NT2/D1 (cell line): ENCODE data around the gene CREBZF.
A peak's percentile ranks its signal among the peaks of the same experiment; 100 is the strongest.

Experiments
- DNase-seq: peaks from one replicate; pipeline ENCODE4 v3.0.0-alpha.2; 2011; ENCODE audit warnings: low read depth, low spot score
- H3K27me3 ChIP-seq: 2 replicates; pipeline ENCODE4 v1.6.0; 2011; ENCODE audit warnings: mild to moderate bottlenecking; ENCODE audit not compliant: insufficient read length, insufficient read depth
- H3K36me3 ChIP-seq: 2 replicates; pipeline ENCODE4 v1.6.1; 2011; ENCODE audit warnings: mild to moderate bottlenecking, low read length, mixed read lengths; ENCODE audit not compliant: insufficient read depth, insufficient read length
- H3K4me1 ChIP-seq: 2 replicates; pipeline ENCODE4 v1.5.1; 2011; ENCODE audit not compliant: insufficient read depth, insufficient read length
- H3K4me3 ChIP-seq: 2 replicates; pipeline ENCODE4 v1.5.1; 2011; ENCODE audit warnings: low read depth; ENCODE audit not compliant: insufficient read length
- H3K9ac ChIP-seq: 2 replicates; pipeline ENCODE4 v1.6.0; 2011; ENCODE audit warnings: low read depth; ENCODE audit not compliant: insufficient read length
- H3K9me3 ChIP-seq: 2 replicates; pipeline ENCODE4 v1.5.1; 2011; ENCODE audit warnings: mild to moderate bottlenecking, low read length; ENCODE audit not compliant: insufficient read depth
- SUZ12 ChIP-seq: IDR thresholded peaks from 2 replicates; pipeline ENCODE4 v1.6.1; 2011; ENCODE audit not compliant: insufficient read length, insufficient read depth; ENCODE audit errors: extremely low read depth
- YY1 ChIP-seq: IDR thresholded peaks from 2 replicates; pipeline ENCODE4 v1.6.1; 2011; ENCODE audit not compliant: insufficient read length, insufficient read depth
- ZNF274 ChIP-seq: IDR thresholded peaks from 2 replicates; pipeline ENCODE4 v1.6.1; 2011; ENCODE audit warnings: mild to moderate bottlenecking, low read depth, low read length

CREBZF gene

GRCh38 chr11:85699957-85700741, 35.2 kb upstream of the CREBZF start:
- Histone ChIP-seq H3K4me1 (no peaks in the 10 kb centered on the region), H3K36me3 (peaks cover 2% of the 10 kb centered on the region), H3K27me3 (no peaks in the 10 kb centered on the region), H3K4me3 (no peak overlapping the region), H3K9ac (no peak overlapping the region), H3K9me3 (no peaks in the 10 kb centered on the region)
- TF ChIP-seq YY1 (no peak), ZNF274 (no peak), SUZ12 (no peak)
- DNase-seq, result no peak

DNA sequence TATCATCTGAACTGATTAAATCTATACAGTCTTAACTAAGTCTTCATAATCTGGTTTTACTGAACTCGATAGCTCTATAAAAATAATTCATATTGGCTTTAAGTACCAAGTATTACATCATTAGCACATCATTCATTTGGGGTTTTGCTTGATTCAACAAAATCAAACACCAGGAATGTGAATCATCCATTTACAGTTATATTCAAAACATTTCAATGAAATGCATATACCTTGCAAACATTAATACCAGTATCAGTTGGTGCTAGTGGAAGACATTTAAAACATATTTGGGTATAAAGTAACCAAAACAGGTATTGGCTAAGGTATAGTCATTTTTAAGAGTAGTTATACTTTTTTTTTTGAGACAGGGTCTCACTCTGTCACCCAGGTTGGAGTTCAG, 33.3 kb upstream of the CREBZF start:
- Histone ChIP-seq H3K4me1 (no peaks in the 10 kb centered on the region), H3K9me3 (no peaks in the 10 kb centered on the region), H3K9ac (no peak overlapping the region), H3K4me3 (no peak overlapping the region), H3K27me3 (no peaks in the 10 kb centered on the region), H3K36me3 (peaks cover 6% of the 10 kb centered on the region)
- DNase-seq, result no peak
- TF ChIP-seq SUZ12, result no peak
- no peak for TF ChIP-seq ZNF274
- no peak for TF ChIP-seq YY1

DNA sequence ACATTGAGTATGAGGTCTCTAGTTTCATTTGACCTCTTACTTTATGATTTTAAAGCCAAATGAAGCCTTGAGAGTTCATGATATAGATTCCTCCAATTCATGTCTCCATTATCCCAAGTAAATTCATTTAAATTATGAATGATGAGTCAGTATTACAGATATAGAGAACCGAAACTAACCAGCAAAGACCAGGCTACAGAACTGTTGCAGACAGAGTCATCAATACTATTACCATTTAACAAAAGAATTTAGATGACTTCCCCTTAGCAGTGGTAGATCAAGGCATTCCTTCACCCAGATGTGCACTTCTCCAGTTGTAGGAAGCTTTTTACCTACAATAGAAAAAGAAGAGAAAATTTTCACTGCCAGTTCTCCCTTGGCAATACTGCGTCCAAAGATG, 32.8 kb upstream of the CREBZF start:
- Histone ChIP-seq H3K9ac (no peak overlapping the region), H3K9me3 (no peaks in the 10 kb centered on the region), H3K4me1 (no peaks in the 10 kb centered on the region), H3K27me3 (no peaks in the 10 kb centered on the region), H3K4me3 (no peak overlapping the region), H3K36me3 (peaks cover 6% of the 10 kb centered on the region)
- DNase-seq, result no peak
- no peak for TF ChIP-seq ZNF274
- TF ChIP-seq SUZ12, result no peak
- TF ChIP-seq YY1, result no peak

DNA sequence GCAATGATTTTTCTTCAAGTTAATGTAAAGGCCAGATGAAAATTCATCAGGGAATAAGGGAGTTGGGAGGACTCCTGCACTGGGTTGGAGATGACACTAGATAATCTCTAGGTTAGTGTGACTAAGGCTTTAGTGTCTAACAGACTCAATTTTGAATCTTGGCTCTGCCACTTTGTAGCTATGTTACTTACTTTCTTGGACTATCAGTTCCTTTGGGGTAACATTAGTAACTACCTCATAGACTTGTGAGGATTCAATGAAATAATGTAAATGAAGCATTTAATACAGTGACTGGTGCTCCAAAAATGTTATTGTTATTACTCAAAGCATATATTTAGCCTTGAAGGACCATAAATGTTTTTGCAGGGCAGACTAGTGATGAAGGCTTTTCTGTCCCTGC, 30.6 kb upstream of the CREBZF start:
- peaks cover 9% of the 10 kb centered on the region for H3K36me3 ChIP-seq
- no peak overlapping the region for H3K4me3 ChIP-seq
- H3K9ac ChIP-seq, result no peak overlapping the region
- H3K9me3 ChIP-seq, result no peaks in the 10 kb centered on the region
- H3K27me3 ChIP-seq, result no peaks in the 10 kb centered on the region
- TF ChIP-seq YY1, result no peak
- no peak for TF ChIP-seq SUZ12
- TF ChIP-seq ZNF274, result no peak
- no peaks in the 10 kb centered on the region for H3K4me1 ChIP-seq
- no peak for DNase-seq

GRCh38 chr11:85694385-85694980, 29.6 kb upstream of the CREBZF start:
- Histone ChIP-seq H3K9ac (no peak overlapping the region), H3K4me1 (no peaks in the 10 kb centered on the region), H3K27me3 (no peaks in the 10 kb centered on the region), H3K4me3 (no peak overlapping the region), H3K9me3 (no peaks in the 10 kb centered on the region), H3K36me3 (peaks cover 9% of the 10 kb centered on the region)
- TF ChIP-seq SUZ12 (no peak), YY1 (no peak), ZNF274 (no peak)
- no peak for DNase-seq

- Histone ChIP-seq H3K4me1 (no peaks in the 10 kb centered on the region), H3K9ac (peak within 1 kb of the TSS; percentile 21), H3K36me3 (no peaks in the 10 kb centered on the region), H3K9me3 (no peaks in the 10 kb centered on the region), H3K4me3 (no peak within 1 kb of the TSS), H3K27me3 (no peaks in the 10 kb centered on the region)
- no peak for TF ChIP-seq SUZ12
- no peak for TF ChIP-seq YY1
- DNase-seq, result no peak
These were observed 21.0 kb upstream of the CREBZF start, which contains the start of gene CCDC89 for GRCh38 chr11:85685820-85686459. TSS of gene CCDC89 (minus strand) at chr11:85686195. CDS start at chr11:85686130, 65 bp downstream.

DNA sequence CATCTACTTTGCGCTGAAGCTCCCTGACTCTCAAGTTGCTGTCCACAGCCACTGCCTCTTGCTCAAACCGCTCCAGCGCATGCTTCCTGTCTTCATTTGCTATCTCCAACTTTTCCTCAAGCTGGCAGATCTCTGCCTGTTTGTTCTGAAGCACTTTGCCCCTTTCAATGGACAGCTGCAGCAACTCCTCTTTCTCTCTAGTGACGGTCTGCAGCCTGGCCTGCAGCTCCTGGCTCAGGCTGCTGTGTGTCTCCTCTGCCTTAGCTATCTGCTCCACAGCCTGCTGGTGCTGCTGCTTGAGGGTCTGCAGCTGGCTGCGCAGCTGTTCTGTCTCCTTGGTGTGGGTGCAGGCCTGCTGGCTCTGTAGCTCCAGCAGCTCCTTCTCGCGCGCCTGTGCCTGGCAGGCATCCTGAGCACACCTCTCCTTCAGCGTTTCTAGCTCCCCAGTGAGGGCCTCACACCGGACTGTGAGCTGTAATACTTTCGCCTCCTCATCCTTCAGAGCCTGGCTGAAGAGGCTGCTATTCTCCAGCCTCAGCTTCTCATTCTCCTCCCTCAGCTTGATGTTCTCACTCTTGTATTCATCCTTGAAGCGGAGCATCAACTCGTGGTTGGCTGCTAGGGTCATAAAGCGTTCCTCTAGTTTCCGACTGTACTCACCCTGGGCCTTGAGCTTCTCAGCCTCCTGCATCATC, 20.3 kb upstream of the CREBZF start:
- Histone ChIP-seq H3K9me3 (no peaks in the 10 kb centered on the region), H3K4me1 (no peaks in the 10 kb centered on the region), H3K27me3 (no peaks in the 10 kb centered on the region), H3K9ac (peak overlapping the region; percentile 21), H3K4me3 (no peak overlapping the region), H3K36me3 (no peaks in the 10 kb centered on the region)
- DNase-seq, result no peak
- TF ChIP-seq YY1 (no peak), SUZ12 (no peak), ZNF274 (no peak)
